Esophagus muscularis mucosa (tissue), 4 donors: ENCODE measurements around the gene EML6. TPM values are rescaled to one million over a fixed set of nuclear protein-coding genes. Genes with fewer than 3 reads are reported as not detected.

Experiments used
- DNase-seq: peaks from one replicate; pipeline ENCODE4 v3.0.0-alpha.2; 2017; ENCODE audit errors: extremely low spot score
- H3K27ac ChIP-seq, 4 donors: fragments of 200-600 bp; sonication (generic); replicated peaks in 1 of 4; 1 replicate in 3 of 4; 2 replicates in 1 of 4; pipeline ENCODE4 v1.5.1; 2016 to 2019; ENCODE audit warnings: mild to moderate bottlenecking in 1 of 4
- H3K27me3 ChIP-seq, 4 donors: fragments of 200-600 bp; sonication (generic); one replicate each; pipeline versions ENCODE4 v1.5.1 to v1.6.0; 2016 to 2019
- H3K36me3 ChIP-seq, 4 donors: fragments of 200-600 bp; sonication (generic); one replicate each; pipeline ENCODE4 v1.5.1; 2016 to 2019
- H3K4me1 ChIP-seq, 4 donors: fragments of 200-600 bp; sonication (generic); one replicate each; pipeline ENCODE4 v1.5.1; 2016 to 2019
- H3K4me3 ChIP-seq, 4 donors: fragments of 200-600 bp; sonication (generic); 1 replicate in 2 of 4; 2 replicates in 2 of 4; pipeline ENCODE4 v1.5.1; 2016 to 2019; ENCODE audit warnings: mild to moderate bottlenecking in 4 of 4, moderate library complexity in 1 of 4
- H3K9me3 ChIP-seq, 4 donors: fragments of 200-600 bp; sonication (generic); 1 replicate in 3 of 4; 2 replicates in 1 of 4; pipeline ENCODE4 v1.5.1; 2016 to 2019
- CTCF ChIP-seq, 3 experiments: fragments of 200-600 bp in 2 of 3; fragments of 450-650 bp in 1 of 3; sonication (generic) in 2 of 3; IDR thresholded peaks; one replicate each; pipeline ENCODE4 v1.5.1; 2017 to 2019; ENCODE audit warnings: antibody characterized with exemption in 3 of 3, mild to moderate bottlenecking in 2 of 3, moderate library complexity in 1 of 3
- EP300 ChIP-seq: sonication (generic); formaldehyde crosslinking; IDR thresholded peaks from one replicate; pipeline ENCODE4 v1.6.1; 2017; ENCODE audit warnings: antibody characterized with exemption
- POLR2A ChIP-seq: fragments of 450-650 bp; IDR thresholded peaks from one replicate; pipeline ENCODE4 v1.6.1; 2017; ENCODE audit warnings: antibody characterized with exemption, moderate library complexity, mild to moderate bottlenecking, low read depth
- POLR2AphosphoS5 ChIP-seq, 2 donors: sonication (generic); formaldehyde crosslinking; IDR thresholded peaks; one replicate each; pipeline ENCODE4 v1.6.1; 2017; ENCODE audit warnings: antibody characterized with exemption in 2 of 2
- WGBS: methylation state at CpG from one replicate; pipeline ENCODE4 v1.1.5; 2018; 5-methylcytosine and 5-hydroxymethylcytosine counted together
- intact Hi-C: fragments of 100-400 bp; cut with DNase I; formaldehyde crosslinking; loops from one replicate; pipeline ENCODE4 v1.15.1; 2023
- total RNA-seq, 4 donors: library from RNA; depleted of rRNA; stranded (reverse); fragments of >200 nt; gene quantifications; one replicate each; pipeline versions ENCODE4 v1.1.0 to v1.2.1, GENCODE V29; 2016

Gene EML6
- total RNA-seq, 4 donors from 2014 or later, result 0.75 to 4.6 (median 0.89) TPM

GRCh38 chr2:54859416-54859815 is 136.0 kb downstream of the EML6 start:
- Histone ChIP-seq H3K9me3 (no peaks in the 10 kb centered on the region), H3K36me3 (no peaks in the 10 kb centered on the region), H3K4me3 (no peak overlapping the region), H3K4me1 (no peaks in the 10 kb centered on the region), H3K27ac (no peak overlapping the region), H3K27me3 (no peaks in the 10 kb centered on the region)
- DNase-seq, result no peak
- no peak for TF ChIP-seq POLR2A
- TF ChIP-seq CTCF (IDR thresholded peaks at IDR 0.05), result no peak
- TF ChIP-seq EP300, result no peak
- TF ChIP-seq POLR2AphosphoS5 (IDR thresholded peaks at IDR 0.05), result no peak
- 85% methylated on average over 3 of the region's 3 CpGs for WGBS
- intact Hi-C loops, result no loop called here

- 96% methylated on average over 7 of the region's 7 CpGs for WGBS
- TF ChIP-seq EP300 (no peak), POLR2AphosphoS5 (IDR thresholded peaks at IDR 0.05) (no peak), POLR2A (no peak), CTCF (IDR thresholded peaks at IDR 0.05) (no peak)
- Histone ChIP-seq H3K9me3 (no peaks in the 10 kb centered on the region), H3K27me3 (no peaks in the 10 kb centered on the region), H3K27ac (no peak overlapping the region), H3K4me3 (no peak overlapping the region), H3K4me1 (no peaks in the 10 kb centered on the region), H3K36me3 (no peaks in the 10 kb centered on the region)
- intact Hi-C loops, result no loop called here
- no peak for DNase-seq
These were observed 136.7 kb downstream of the EML6 start for GRCh38 chr2:54859997-54860701.

- WGBS, result 100% methylated on average over 4 of the region's 4 CpGs
- TF ChIP-seq CTCF (IDR thresholded peaks at IDR 0.05) (no peak), POLR2A (no peak), POLR2AphosphoS5 (IDR thresholded peaks at IDR 0.05) (no peak), EP300 (no peak)
- Histone ChIP-seq H3K36me3 (no peaks in the 10 kb centered on the region), H3K9me3 (no peaks in the 10 kb centered on the region), H3K4me3 (no peak overlapping the region), H3K4me1 (no peaks in the 10 kb centered on the region), H3K27ac (no peak overlapping the region), H3K27me3 (no peaks in the 10 kb centered on the region)
- no peak for DNase-seq
- intact Hi-C loops, result no loop called here
These were observed 138.8 kb downstream of the EML6 start for GRCh38 chr2:54862229-54862628.

GRCh38 chr2:54862742-54863141 is 139.3 kb downstream of the EML6 start:
- H3K9me3 ChIP-seq, result no peaks in the 10 kb centered on the region
- no peaks in the 10 kb centered on the region for H3K4me1 ChIP-seq
- no peak for DNase-seq
- TF ChIP-seq CTCF (IDR thresholded peaks at IDR 0.05), result no peak
- TF ChIP-seq POLR2AphosphoS5 (IDR thresholded peaks at IDR 0.05), result no peak
- no peak for TF ChIP-seq POLR2A
- no peak for TF ChIP-seq EP300
- intact Hi-C loops, result no loop called here
- 97% methylated on average over 2 of the region's 2 CpGs for WGBS
- no peaks in the 10 kb centered on the region for H3K36me3 ChIP-seq
- no peaks in the 10 kb centered on the region for H3K27me3 ChIP-seq
- H3K4me3 ChIP-seq, result no peak overlapping the region
- no peak overlapping the region for H3K27ac ChIP-seq

GRCh38 chr2:54863660-54864059 is 140.2 kb downstream of the EML6 start:
- H3K36me3 ChIP-seq, result no peaks in the 10 kb centered on the region
- 84% methylated on average over 5 of the region's 5 CpGs for WGBS
- H3K27me3 ChIP-seq, result no peaks in the 10 kb centered on the region
- H3K9me3 ChIP-seq, result no peaks in the 10 kb centered on the region
- H3K27ac ChIP-seq, result no peak overlapping the region
- TF ChIP-seq POLR2A, result no peak
- TF ChIP-seq EP300, result no peak
- TF ChIP-seq CTCF (IDR thresholded peaks at IDR 0.05), result no peak
- TF ChIP-seq POLR2AphosphoS5 (IDR thresholded peaks at IDR 0.05), result no peak
- DNase-seq, result no peak
- no peaks in the 10 kb centered on the region for H3K4me1 ChIP-seq
- intact Hi-C loops, result no loop called here
- H3K4me3 ChIP-seq, result no peak overlapping the region
